ENCODE results near the gene L2HGDH.

Gene L2HGDH

DNA sequence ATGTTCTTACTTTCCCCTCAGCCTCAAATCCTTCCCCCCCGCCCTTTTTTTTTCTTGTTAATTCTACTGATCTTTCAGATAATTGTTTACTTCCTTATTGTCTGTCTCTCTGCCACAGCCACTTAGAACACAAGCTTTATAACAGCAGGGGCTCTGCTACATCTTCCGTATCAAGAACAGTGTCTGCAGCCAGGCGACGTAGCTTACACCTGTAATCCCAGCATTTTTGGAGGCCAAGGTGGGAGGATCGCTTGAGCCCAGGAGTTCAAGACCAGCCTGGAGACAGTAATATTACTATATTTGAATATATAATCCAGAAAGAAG lies 86.1 kb downstream of the L2HGDH start:
- no peak for DNase-seq

GRCh38 chr14:50225067-50225973 lies 86.7 kb downstream of the L2HGDH start:
- DNase-seq, result no peak

- DNase-seq, result no peak
Measured at GRCh38 chr14:50222055-50222613, 89.9 kb downstream of the L2HGDH start.

DNA sequence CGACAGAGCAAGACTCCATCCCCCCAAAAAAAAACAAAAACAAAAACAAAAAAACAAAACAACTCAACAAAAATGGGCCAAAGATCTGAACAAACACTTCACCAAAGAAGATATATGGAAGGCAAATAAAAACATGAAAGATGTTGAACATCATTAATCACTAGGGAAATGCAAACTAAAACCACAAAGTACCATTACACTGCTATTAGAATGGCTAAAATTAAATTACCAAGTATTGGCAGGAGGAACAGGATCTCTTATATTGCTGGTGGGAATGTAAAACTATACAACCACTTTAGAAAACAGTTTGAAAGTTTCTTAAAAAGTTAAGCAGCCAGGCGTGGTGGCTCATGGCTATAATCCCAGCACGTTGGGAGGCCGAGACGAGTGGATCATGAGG lies 93.5 kb downstream of the L2HGDH start:
- DNase-seq, result no peak

- DNase-seq, result no peak
Measured at GRCh38 chr14:50215416-50215815, 96.6 kb downstream of the L2HGDH start.

DNA sequence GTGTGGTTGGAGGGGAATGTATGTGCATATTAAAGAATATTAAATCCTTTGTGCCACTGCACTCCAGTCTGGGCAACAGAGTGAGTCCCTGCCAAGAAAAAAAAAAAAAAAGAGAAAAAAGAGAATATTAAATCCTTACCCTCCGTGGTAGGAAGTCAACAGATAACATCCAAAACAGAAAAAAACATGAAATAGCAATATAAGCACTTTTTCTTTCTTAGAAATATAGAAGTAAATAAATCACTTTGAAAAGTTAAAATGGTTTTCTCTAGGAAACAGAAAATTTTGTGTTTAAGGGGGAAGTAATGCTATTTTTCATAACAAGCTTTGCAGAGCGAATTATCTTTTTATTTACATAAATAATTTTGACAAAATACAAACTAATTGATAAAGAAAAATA lies 98.2 kb downstream of the L2HGDH start:
- DNase-seq, result no peak

- DNase-seq, result no peak
Measured at GRCh38 chr14:50212726-50213125, 99.3 kb downstream of the L2HGDH start.

DNA sequence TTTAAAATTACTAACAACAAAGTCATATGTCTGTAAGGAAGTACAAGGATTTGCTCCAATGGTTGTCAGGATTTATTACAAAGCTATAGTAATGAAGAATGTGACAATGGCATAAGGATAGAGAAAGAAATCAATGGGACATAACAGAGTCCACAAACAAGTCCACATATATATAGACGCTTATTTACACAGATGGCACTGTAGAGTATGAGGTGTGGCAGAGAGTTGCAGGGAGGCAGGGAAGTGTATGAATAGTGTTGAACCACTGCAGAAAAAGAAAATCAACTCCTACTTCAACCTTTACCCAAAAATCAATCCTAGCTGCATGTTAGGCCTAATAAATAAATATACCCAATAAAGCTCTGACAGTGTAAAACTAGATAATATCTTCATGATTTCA lies 102.0 kb downstream of the L2HGDH start:
- no peak for DNase-seq

- DNase-seq, result no peak
Measured at GRCh38 chr14:50198499-50198898, 113.5 kb downstream of the L2HGDH start.

DNA sequence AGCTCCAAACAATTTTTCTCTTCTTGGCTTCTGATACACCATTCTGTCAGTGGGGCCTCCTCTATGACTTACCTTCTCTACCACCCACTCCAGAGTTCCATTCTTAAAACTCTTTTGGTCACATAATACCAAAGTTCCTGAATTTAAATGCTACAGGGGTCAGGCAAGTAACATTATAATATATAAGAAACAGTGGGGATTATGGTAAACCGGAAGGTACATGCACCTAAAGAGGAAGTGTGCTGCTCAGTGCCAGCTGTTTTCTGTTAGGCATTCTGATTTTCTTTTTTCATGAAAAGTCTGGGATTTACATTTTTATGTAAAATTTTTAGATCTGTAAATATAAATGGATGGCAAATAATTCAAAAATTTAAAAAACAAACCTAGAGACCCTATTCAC lies 120.5 kb downstream of the L2HGDH start:
- DNase-seq, result no peak

All from NCI-H510A (cell line).